K562 (cell line): ENCODE measurements around the gene DYRK4. TPM values are rescaled to one million over a fixed set of nuclear protein-coding genes. Genes with fewer than 3 reads are reported as not detected.

Experiments
- AFF1 ChIP-seq, 2 experiments: fragments of 450-650 bp; IDR thresholded peaks; 2 replicates each; pipeline ENCODE4 v1.6.1; 2018; ENCODE audit warnings: mild to moderate bottlenecking in 2 of 2, low read depth in 1 of 2; ENCODE audit not compliant: partially characterized antibody in 2 of 2
- MEF2D ChIP-seq: conservative IDR thresholded peaks from 2 replicates; pipeline ENCODE4 v1.6.1; 2016; ENCODE audit warnings: low read depth, missing genetic modification characterization, missing compliant biosample characterization
- SETDB1 ChIP-seq: IDR thresholded peaks from one replicate; pipeline ENCODE4 v1.6.1; 2012; ENCODE audit warnings: low read length, control low read depth, inconsistent platforms
- XRCC5 ChIP-seq: fragments of 200-400 bp; formaldehyde crosslinking; IDR thresholded peaks from 2 replicates; pipeline ENCODE4 v1.6.1; 2017; ENCODE audit warnings: low read depth, mild to moderate bottlenecking, low read length
- ZBTB34 ChIP-seq: fragments of 250-450 bp; sonication (Bioruptor Pico); IDR thresholded peaks from 2 replicates; pipeline ENCODE4 v1.8.0; 2021; ENCODE audit warnings: mild to moderate bottlenecking, moderate library complexity
- polyA plus RNA-seq, 8 experiments: library from polyadenylated mRNA; depleted of rRNA in 4 of 8; stranded (reverse) in 5 of 8; unstranded in 3 of 8; fragments of >200 nt; fragmentation: Nextera tagmentation in 2 of 8; fragmentation: Illumina TruSeq in 1 of 8; extraction: Ambion mirVana in 2 of 8; extraction: Trizol in 1 of 8; gene quantifications; 2 replicates each; pipeline versions ENCODE4 v1.2.1 to v1.2.3, GENCODE V29; 2011 to 2014; ENCODE audit warnings: inconsistent platforms in 1 of 8, missing spikeins in 1 of 8
- total RNA-seq, 7 experiments: library from RNA; depleted of rRNA in 6 of 7; stranded (reverse); fragments of >200 nt in 6 of 7; fragmentation: Illumina TruSeq in 2 of 7; extraction: Trizol in 2 of 7; gene quantifications; 2 replicates each; pipeline versions ENCODE4 v1.2.1 to v1.2.3, GENCODE V29; 2011 to 2021; ENCODE audit warnings: low replicate concordance in 1 of 7

Gene DYRK4
- total and polyA plus RNA-seq, 9 of the 15 experiments (the other 6 are each of a cell fraction or from before 2014, with no cell fraction given): 13.4 to 37.4 (median 22.2) TPM

- TF ChIP-seq MEF2D (tag) (no peak), XRCC5 (no peak), SETDB1 (no peak), ZBTB34 (no peak), AFF1 (IDR thresholded peaks at IDR 0.05; ENCODE audit: low read depth in 1 of 2, partially characterized antibody in 2 of 2) (no peak)
Observed at GRCh38 chr12:4530982-4531586, 30.9 kb upstream of the DYRK4 start (continued).
